ENCODE measurements around the gene UGT1A4. TPM values are rescaled to one million over a fixed set of nuclear protein-coding genes. Genes with fewer than 3 reads are reported as not detected.
"Not testable (repeated sequence)": the region's sequence is repeated elsewhere in the genome, so short reads cannot be mapped to it uniquely, and the experiment has no call there.

UGT1A4 gene
- total RNA-seq, 3 donors from 2014 or later, result 2.4 to 7.0 (median 2.9) TPM

DNA sequence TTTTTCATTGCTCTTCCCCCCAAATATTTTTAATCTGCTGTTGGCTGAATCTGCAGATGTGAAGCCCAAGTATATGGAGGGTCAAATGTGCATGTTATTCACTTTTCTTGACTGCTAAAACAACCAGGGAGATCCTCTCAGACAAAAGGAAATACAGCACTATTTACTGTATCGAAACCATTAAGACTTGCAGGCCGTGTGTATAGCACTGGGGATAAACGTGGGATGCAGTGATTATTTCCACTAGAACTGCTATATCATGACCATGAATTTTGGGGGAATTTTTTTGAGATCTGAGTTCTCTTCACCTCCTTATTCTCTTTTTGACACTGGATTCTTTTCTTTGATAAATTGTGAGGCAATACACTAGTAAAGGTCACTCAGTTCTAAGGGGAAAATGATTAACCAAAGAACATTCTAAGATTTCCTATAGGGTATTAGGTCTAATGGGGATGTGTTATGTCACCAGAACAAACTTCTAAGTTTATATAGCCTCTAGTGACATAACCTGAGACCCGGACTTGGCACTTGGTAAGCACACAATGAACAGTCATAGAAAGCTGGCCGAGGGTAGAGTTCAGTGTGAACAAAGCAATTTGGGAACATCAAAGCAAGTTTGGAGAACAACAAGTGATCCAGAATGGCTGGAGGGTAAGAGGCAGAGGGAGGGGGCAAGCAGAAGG, 26.7 kb downstream of the UGT1A4 start:
- Histone ChIP-seq H3K9me3 (no peaks in the 10 kb centered on the region), H3K36me3 (ENCODE audit: low read depth) (no peaks in the 10 kb centered on the region), H3K4me1 (ENCODE audit: low read depth) (no peaks in the 10 kb centered on the region), H3K4me3 (no peak overlapping the region)
- ATAC-seq, result peak; percentile 54
- TF ChIP-seq, protein P1, sequence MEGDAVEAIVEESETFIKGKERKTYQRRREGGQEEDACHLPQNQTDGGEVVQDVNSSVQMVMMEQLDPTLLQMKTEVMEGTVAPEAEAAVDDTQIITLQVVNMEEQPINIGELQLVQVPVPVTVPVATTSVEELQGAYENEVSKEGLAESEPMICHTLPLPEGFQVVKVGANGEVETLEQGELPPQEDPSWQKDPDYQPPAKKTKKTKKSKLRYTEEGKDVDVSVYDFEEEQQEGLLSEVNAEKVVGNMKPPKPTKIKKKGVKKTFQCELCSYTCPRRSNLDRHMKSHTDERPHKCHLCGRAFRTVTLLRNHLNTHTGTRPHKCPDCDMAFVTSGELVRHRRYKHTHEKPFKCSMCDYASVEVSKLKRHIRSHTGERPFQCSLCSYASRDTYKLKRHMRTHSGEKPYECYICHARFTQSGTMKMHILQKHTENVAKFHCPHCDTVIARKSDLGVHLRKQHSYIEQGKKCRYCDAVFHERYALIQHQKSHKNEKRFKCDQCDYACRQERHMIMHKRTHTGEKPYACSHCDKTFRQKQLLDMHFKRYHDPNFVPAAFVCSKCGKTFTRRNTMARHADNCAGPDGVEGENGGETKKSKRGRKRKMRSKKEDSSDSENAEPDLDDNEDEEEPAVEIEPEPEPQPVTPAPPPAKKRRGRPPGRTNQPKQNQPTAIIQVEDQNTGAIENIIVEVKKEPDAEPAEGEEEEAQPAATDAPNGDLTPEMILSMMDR (IDR thresholded peaks at IDR 0.05), result no peak
- DNase-seq, result no peak
- intact Hi-C loops (cut with DNase I, micrococcal nuclease), result no loop called here

DNA sequence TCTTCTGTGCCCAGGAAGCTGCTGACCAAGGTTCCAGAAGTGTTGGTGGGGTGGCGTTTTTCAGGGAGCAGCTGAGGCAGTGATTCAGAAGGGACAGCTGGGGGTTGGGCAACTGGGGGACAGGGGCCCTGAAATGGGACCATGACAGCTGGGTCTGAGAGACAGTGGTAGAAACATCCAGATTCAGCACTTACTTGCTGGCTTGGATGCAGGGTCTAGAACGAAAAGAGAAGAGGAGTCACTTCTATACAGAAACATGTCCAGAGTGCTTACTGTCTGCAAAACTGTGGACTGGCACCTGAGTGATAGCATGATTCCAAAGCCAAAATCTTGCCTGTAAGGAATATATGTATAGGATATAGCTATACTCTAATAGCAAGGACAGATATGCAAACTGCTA, 27.3 kb downstream of the UGT1A4 start:
- ATAC-seq; H3K4me1 ChIP-seq (ENCODE audit: low read depth); H3K36me3 ChIP-seq (ENCODE audit: low read depth); DNase-seq; H3K9me3 ChIP-seq; intact Hi-C loops (cut with DNase I, micrococcal nuclease); H3K4me3 ChIP-seq: not testable (repeated sequence)

DNA sequence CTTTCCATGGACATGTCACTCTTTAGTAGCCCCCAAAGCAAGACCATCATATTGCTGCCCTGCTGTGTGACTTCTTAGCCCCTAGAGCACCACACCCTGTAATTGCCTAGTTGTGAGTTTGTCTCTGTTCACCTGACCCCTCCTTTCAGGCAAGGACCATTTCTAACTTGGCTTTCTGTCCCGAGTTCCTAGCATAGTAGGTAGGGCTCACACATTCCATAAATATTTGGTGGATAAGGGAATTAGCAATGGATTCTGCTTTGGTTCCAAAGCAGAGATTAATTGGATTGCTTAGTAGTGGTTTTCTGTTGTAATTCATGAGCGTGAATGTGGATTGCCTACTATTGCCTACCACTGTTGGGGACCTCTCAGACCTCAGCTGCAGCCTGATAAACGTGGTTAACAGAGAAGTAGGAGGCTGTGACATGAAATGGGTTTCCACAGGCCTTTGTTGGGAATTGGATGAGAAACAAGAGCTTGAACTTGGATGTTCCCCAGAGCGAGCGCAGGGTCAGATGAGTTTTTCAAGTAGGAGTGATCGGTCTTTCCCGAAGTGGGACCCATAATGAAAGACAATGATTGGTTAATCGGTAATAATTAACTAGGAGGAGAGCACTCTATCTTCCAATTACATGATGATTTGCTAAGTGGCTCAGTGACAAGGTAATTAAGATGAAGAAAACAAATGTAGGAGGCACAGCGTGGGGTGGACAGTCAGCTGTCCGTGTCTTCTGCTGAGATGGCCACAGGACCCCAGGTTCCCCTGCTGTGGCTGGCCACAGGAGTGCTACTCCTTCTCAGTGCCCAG, 28.1 kb downstream of the UGT1A4 start:
- ATAC-seq (no peak), DNase-seq (no peak)
- Histone ChIP-seq H3K4me1 (ENCODE audit: low read depth) (no peaks in the 10 kb centered on the region), H3K9me3 (peaks cover 8% of the 10 kb centered on the region), H3K36me3 (ENCODE audit: low read depth) (no peaks in the 10 kb centered on the region), H3K4me3 (no peak overlapping the region)
- TF ChIP-seq, protein P1 (IDR thresholded peaks at IDR 0.05), result no peak
- intact Hi-C loops (cut with DNase I, micrococcal nuclease), result no loop called here

DNA sequence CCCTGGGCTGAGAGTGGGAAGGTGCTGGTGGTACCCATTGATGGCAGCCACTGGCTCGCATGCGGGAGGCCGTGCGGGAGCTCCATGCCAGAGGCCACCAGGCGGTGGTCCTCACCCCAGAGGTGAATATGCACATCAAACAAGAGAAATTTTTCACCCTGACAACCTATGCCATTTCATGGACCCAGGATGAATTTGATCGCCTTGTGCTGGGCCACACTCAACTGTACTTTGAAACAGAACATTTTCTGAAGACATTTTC, 28.7 kb downstream of the UGT1A4 start:
- intact Hi-C loops (cut with DNase I, micrococcal nuclease), result no loop called here
- H3K36me3 ChIP-seq (ENCODE audit: low read depth), result no peaks in the 10 kb centered on the region
- ATAC-seq (no peak), DNase-seq (no peak)
- H3K4me3 ChIP-seq, result no peak overlapping the region
- TF ChIP-seq, protein P1 (IDR thresholded peaks at IDR 0.05), result no peak
- H3K9me3 ChIP-seq, result peaks cover 8% of the 10 kb centered on the region
- no peaks in the 10 kb centered on the region for H3K4me1 ChIP-seq (ENCODE audit: low read depth)

DNA sequence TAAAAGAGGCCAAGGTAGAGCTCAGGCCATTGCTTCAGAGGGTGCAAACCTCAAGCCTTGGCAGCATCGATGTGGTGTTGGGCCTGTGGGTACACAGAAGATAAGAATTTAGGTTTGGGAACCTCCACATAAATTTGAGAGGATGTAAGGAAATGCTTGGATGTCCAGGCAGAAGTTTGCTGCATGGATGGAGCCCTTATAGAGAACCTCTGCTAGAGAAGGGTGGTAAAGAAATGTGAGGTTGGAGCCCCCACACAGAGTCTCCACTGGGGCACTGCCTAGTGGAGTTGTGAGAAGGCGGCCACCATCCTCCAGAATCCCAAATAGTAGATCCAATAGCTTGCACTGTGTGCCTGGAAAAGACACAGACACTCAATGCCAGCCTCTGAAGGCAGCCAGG, 32.2 kb downstream of the UGT1A4 start:
- ATAC-seq; H3K4me3 ChIP-seq; intact Hi-C loops (cut with DNase I, micrococcal nuclease); H3K36me3 ChIP-seq (ENCODE audit: low read depth); H3K9me3 ChIP-seq; H3K4me1 ChIP-seq (ENCODE audit: low read depth); DNase-seq: not testable (repeated sequence)

DNA sequence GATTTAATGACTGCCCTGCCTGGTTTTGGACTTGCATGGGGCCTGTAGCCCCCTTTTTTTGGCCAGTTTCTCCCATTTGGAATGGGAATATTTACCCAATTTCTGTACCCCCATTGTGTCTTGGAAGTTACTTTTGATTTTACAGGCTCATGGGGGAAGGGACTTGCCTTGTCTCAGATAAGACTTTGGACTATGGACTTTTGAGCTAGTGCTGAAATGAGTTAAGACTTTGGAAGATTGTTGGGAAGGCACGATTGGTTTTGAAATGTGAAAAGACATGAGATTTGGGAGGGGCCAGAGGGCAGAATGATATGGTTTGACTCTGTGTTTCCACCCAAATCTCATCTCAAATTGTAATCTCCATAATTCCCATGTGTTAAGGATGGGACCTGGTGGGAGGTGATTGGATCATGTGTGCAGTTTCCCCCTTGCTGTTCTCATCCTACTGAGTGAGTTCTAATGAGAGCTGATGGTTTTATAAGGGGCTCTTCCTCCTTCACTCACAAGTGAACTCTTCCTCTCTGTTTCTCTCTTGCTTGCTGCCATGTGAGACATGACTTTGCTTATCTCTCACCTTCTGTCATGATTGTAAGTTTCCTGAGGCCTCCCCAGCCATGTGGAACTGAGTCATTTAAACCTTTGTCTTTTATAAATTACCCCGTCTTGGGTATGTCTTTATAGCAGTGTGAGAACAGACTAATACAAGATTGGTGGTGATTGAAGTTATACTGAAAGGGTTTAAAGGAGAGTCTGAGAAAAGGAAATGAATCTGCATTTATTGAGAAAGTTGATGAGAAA, 32.9 kb downstream of the UGT1A4 start:
- peak; percentile 65 for ATAC-seq
- H3K4me3 ChIP-seq; intact Hi-C loops (cut with DNase I, micrococcal nuclease); H3K36me3 ChIP-seq (ENCODE audit: low read depth); H3K4me1 ChIP-seq (ENCODE audit: low read depth); DNase-seq; H3K9me3 ChIP-seq: not testable (repeated sequence)
